ENCODE data around the gene SLC44A2. TPM values are rescaled to one million over a fixed set of nuclear protein-coding genes. Genes with fewer than 3 reads are reported as not detected.

The SLC44A2 gene
- total RNA-seq, 2 donors from 2014 or later, result 47.5 to 56.4 TPM

DNA sequence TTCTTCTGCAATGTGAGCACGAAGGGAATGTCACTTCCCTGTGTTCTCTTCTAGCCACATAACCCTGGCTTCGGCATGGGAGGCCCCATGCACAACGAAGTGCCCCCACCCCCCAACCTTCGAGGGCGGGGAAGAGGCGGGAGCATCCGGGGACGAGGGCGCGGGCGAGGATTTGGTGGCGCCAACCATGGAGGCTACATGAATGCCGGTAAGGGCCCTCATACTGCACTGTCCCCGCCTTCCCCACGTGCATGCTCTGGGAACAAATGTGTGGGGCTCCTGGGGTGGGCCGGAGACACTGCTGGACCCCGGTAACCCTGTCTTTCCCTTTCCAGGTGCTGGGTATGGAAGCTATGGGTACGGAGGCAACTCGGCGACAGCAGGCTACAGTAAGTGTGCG is 58.2 kb downstream of the SLC44A2 start:
- no peak overlapping the region for H3K4me3 ChIP-seq
- no peaks in the 10 kb centered on the region for H3K27me3 ChIP-seq
- H3K9me3 ChIP-seq, result no peaks in the 10 kb centered on the region
- DNase-seq (no peak), ATAC-seq (no peak)
- H3K4me1 ChIP-seq, result no peaks in the 10 kb centered on the region
- peaks cover 40 to 77% of the 10 kb centered on the region in 2 donors for H3K36me3 ChIP-seq (replicated peaks in 1 of 2; ENCODE audit: insufficient read depth in 1 of 2, low read depth in 2 of 2)
- H3K27ac ChIP-seq, result no peak overlapping the region
- no peak for TF ChIP-seq POLR2A (IDR thresholded peaks at IDR 0.05)
- TF ChIP-seq, protein P1, sequence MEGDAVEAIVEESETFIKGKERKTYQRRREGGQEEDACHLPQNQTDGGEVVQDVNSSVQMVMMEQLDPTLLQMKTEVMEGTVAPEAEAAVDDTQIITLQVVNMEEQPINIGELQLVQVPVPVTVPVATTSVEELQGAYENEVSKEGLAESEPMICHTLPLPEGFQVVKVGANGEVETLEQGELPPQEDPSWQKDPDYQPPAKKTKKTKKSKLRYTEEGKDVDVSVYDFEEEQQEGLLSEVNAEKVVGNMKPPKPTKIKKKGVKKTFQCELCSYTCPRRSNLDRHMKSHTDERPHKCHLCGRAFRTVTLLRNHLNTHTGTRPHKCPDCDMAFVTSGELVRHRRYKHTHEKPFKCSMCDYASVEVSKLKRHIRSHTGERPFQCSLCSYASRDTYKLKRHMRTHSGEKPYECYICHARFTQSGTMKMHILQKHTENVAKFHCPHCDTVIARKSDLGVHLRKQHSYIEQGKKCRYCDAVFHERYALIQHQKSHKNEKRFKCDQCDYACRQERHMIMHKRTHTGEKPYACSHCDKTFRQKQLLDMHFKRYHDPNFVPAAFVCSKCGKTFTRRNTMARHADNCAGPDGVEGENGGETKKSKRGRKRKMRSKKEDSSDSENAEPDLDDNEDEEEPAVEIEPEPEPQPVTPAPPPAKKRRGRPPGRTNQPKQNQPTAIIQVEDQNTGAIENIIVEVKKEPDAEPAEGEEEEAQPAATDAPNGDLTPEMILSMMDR (IDR thresholded peaks at IDR 0.05), result no peak
- intact Hi-C loops (cut with DNase I), result no loop called here
- WGBS, 2 donors, result 89 to 95% methylated on average over 14 to 21 of the region's 21 CpGs

DNA sequence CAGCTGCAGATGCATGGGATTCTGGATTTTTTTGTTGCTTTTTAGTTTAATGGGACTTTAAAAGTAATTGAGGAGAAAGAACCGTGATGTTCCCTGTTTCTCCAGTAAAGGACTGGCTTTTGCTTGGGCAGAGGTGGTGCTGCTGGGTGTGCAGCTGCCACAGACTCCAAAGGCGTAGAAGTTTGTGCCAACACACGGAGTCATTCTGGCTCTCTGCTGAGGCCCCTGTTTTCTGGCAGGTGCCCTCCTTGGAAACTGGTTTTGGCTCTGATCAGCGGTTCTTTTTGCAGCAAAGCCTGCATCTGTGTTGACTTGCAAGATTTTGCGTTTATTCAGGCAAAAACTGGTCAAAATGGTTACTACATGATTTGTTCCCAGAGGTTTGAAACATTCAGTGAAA is 59.9 kb downstream of the SLC44A2 start:
- H3K4me1 ChIP-seq, result no peaks in the 10 kb centered on the region
- H3K27me3 ChIP-seq, result no peaks in the 10 kb centered on the region
- ATAC-seq (no peak), DNase-seq (no peak)
- WGBS, 2 donors, result 77 to 86% methylated on average over 5 of the region's 5 CpGs
- TF ChIP-seq POLR2A (IDR thresholded peaks at IDR 0.05), result no peak
- TF ChIP-seq, protein P1 (IDR thresholded peaks at IDR 0.05), result no peak
- H3K36me3 ChIP-seq (replicated peaks in 1 of 2; ENCODE audit: insufficient read depth in 1 of 2, low read depth in 2 of 2), result peaks cover 26 to 66% of the 10 kb centered on the region in 2 donors
- H3K4me3 ChIP-seq, result no peak overlapping the region
- H3K9me3 ChIP-seq, result no peaks in the 10 kb centered on the region
- H3K27ac ChIP-seq, result no peak overlapping the region
- intact Hi-C loops (cut with DNase I), result no loop called here

DNA sequence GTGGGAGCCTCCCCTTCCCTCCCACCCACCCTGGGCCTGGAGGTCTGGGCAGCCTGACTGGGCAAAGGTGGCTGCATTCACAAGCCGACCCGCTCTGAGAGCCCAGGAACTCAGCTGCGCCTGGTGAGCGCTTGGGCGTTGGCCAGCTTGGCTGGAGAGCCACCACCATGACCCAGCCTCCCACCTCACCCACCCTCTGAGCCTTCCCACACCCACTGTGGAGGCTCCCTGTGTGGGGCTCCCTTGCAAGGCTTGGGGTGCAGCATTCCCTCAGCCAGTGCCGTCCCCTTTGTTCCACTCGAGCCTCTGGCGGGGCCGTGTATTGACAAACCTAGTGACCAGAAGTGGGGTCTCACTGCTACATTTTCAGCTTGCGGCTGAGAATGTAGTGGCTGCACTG is 60.8 kb downstream of the SLC44A2 start:
- no peaks in the 10 kb centered on the region for H3K4me1 ChIP-seq
- no peak overlapping the region for H3K4me3 ChIP-seq
- no peaks in the 10 kb centered on the region for H3K9me3 ChIP-seq
- DNase-seq (no peak), ATAC-seq (no peak)
- H3K27me3 ChIP-seq, result no peaks in the 10 kb centered on the region
- peaks cover 18 to 58% of the 10 kb centered on the region in 2 donors for H3K36me3 ChIP-seq (replicated peaks in 1 of 2; ENCODE audit: insufficient read depth in 1 of 2, low read depth in 2 of 2)
- intact Hi-C loops (cut with DNase I), result no loop called here
- H3K27ac ChIP-seq, result no peak overlapping the region
- TF ChIP-seq, protein P1 (IDR thresholded peaks at IDR 0.05), result no peak
- TF ChIP-seq POLR2A (IDR thresholded peaks at IDR 0.05), result no peak
- WGBS, 2 donors, result 80 to 93% methylated on average over 2 to 10 of the region's 10 CpGs

DNA sequence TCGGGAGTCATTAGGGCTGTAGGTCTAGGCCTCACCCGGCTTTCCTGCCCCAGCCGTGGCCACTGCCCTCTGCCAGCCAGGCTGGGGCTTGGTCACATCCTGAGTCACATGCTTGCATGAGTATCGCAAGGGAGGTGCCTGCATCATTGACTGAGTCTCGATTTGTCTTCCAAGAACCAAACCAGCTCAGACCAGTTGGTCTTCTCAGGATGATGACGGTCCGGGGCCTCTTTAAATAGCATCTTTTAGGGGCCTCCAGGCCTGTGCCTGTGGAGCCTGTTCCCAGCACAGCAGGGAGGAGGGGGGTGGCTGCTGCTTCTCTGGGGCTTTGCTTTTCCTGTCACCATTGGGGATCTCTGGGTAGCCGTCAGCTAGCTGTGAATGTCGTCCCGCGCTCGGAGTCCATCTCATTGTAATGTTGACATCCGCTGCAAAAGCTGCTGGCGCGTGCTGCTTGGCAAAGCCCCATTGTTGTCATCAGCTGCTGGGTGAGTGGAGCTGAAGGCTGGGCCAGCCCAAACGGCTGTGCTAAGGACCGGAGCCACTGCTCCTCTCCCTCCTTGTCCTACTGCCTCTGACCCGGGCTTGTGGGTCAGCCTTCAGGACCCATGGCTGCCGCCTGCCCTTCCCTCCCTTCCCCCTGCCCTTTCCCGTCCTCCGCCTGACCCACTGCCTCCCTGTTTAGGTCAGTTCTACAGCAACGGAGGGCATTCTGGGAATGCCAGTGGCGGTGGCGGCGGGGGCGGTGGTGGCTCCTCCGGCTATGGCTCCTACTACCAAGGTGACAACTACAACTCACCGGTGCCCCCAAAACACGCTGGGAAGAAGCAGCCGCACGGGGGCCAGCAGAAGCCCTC is 61.5 kb downstream of the SLC44A2 start:
- DNase-seq (no peak), ATAC-seq (no peak)
- TF ChIP-seq POLR2A (IDR thresholded peaks at IDR 0.05), result no peak
- TF ChIP-seq, protein P1 (IDR thresholded peaks at IDR 0.05), result no peak
- WGBS, 2 donors, result 80 to 83% methylated on average over 19 to 30 of the region's 31 CpGs
- H3K36me3 ChIP-seq (replicated peaks in 1 of 2; ENCODE audit: insufficient read depth in 1 of 2, low read depth in 2 of 2), result peaks cover 11 to 58% of the 10 kb centered on the region in 2 donors
- H3K9me3 ChIP-seq, result no peaks in the 10 kb centered on the region
- intact Hi-C loops (cut with DNase I), result no loop called here
- no peaks in the 10 kb centered on the region for H3K27me3 ChIP-seq
- H3K27ac ChIP-seq, result no peak overlapping the region
- no peaks in the 10 kb centered on the region for H3K4me1 ChIP-seq
- H3K4me3 ChIP-seq, result no peak overlapping the region

Measured in body of pancreas (tissue), 4 donors.